ENCODE data around the gene SPACA6. TPM values are rescaled to one million over a fixed set of nuclear protein-coding genes. Genes with fewer than 3 reads are reported as not detected.
"Not testable (repeated sequence)": the region's sequence is repeated elsewhere in the genome, so short reads cannot be mapped to it uniquely, and the experiment has no call there.

SPACA6 gene
- polyA plus RNA-seq, 1 donor: 10.9 TPM

- DNase-seq: no peak
- Histone ChIP-seq H3K4me1 (ENCODE audit: control insufficient read depth, insufficient read depth, low read length) (no peaks in the 10 kb centered on the region), H3K4me3 (ENCODE audit: low read length) (no peak overlapping the region), H3K27ac (ENCODE audit: low read length) (no peak overlapping the region), H3K9me3 (ENCODE audit: control insufficient read depth, low read depth, low read length) (no peaks in the 10 kb centered on the region), H3K27me3 (ENCODE audit: control insufficient read depth, insufficient read depth, low read length) (no peaks in the 10 kb centered on the region), H3K36me3 (ENCODE audit: control insufficient read depth, insufficient read depth, low read length) (no peaks in the 10 kb centered on the region)
- 81% methylated on average over 2 of the region's 10 CpGs for WGBS (ENCODE audit: insufficient coverage, low lambda C conversion rate)
Measured at GRCh38 chr19:51735759-51736449, 42.8 kb downstream of the SPACA6 start.

DNA sequence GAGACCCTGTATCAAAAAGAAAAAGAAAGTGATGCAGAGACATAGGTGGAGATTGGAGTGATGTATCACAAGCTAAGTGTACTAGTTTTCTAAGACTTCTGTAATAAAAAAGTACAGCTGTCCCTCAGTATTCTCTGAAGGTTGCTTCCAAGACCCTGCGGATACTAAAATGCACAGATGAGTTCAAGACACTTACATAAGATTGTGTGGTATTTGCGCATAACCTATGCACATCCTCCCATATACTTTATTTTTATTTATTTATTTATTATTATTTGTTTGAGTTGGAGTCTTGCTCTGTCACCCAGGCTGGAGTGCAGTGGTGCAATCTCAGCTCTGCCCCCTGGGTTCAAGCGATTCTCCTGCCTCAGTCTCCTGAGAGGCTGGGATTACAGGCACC, 44.3 kb downstream of the SPACA6 start:
- 100% methylated on average over 1 of the region's 3 CpGs for WGBS (ENCODE audit: insufficient coverage, low lambda C conversion rate)
- Histone ChIP-seq H3K9me3 (ENCODE audit: control insufficient read depth, low read depth, low read length) (no peaks in the 10 kb centered on the region), H3K27ac (ENCODE audit: low read length) (no peak overlapping the region), H3K36me3 (ENCODE audit: control insufficient read depth, insufficient read depth, low read length) (no peaks in the 10 kb centered on the region), H3K4me1 (ENCODE audit: control insufficient read depth, insufficient read depth, low read length) (no peaks in the 10 kb centered on the region), H3K27me3 (ENCODE audit: control insufficient read depth, insufficient read depth, low read length) (no peaks in the 10 kb centered on the region), H3K4me3 (ENCODE audit: low read length) (no peak overlapping the region)
- no peak for DNase-seq

- Histone ChIP-seq H3K36me3 (ENCODE audit: control insufficient read depth, insufficient read depth, low read length) (no peaks in the 10 kb centered on the region), H3K4me3 (ENCODE audit: low read length) (no peak overlapping the region), H3K27ac (ENCODE audit: low read length) (no peak overlapping the region), H3K9me3 (ENCODE audit: control insufficient read depth, low read depth, low read length) (no peaks in the 10 kb centered on the region), H3K4me1 (ENCODE audit: control insufficient read depth, insufficient read depth, low read length) (no peaks in the 10 kb centered on the region), H3K27me3 (ENCODE audit: control insufficient read depth, insufficient read depth, low read length) (no peaks in the 10 kb centered on the region)
- WGBS (ENCODE audit: insufficient coverage, low lambda C conversion rate): 78% methylated on average over 2 of the region's 2 CpGs
- DNase-seq: no peak
Measured at GRCh38 chr19:51737924-51738323, 44.8 kb downstream of the SPACA6 start.

GRCh38 chr19:51738523-51738922, 45.4 kb downstream of the SPACA6 start:
- no CpG with 5 or more reads among the region's 10 CpGs for WGBS (ENCODE audit: insufficient coverage, low lambda C conversion rate)
- not testable (repeated sequence) for H3K9me3 ChIP-seq (ENCODE audit: control insufficient read depth, low read depth, low read length); H3K4me3 ChIP-seq (ENCODE audit: low read length); H3K4me1 ChIP-seq (ENCODE audit: control insufficient read depth, insufficient read depth, low read length); H3K27me3 ChIP-seq (ENCODE audit: control insufficient read depth, insufficient read depth, low read length); DNase-seq; H3K27ac ChIP-seq (ENCODE audit: low read length); H3K36me3 ChIP-seq (ENCODE audit: control insufficient read depth, insufficient read depth, low read length)

GRCh38 chr19:51739466-51740213, 46.5 kb downstream of the SPACA6 start:
- Histone ChIP-seq H3K27ac (ENCODE audit: low read length) (no peak overlapping the region), H3K27me3 (ENCODE audit: control insufficient read depth, insufficient read depth, low read length) (no peaks in the 10 kb centered on the region), H3K4me3 (ENCODE audit: low read length) (no peak overlapping the region), H3K4me1 (ENCODE audit: control insufficient read depth, insufficient read depth, low read length) (no peaks in the 10 kb centered on the region), H3K36me3 (ENCODE audit: control insufficient read depth, insufficient read depth, low read length) (no peaks in the 10 kb centered on the region), H3K9me3 (ENCODE audit: control insufficient read depth, low read depth, low read length) (no peaks in the 10 kb centered on the region)
- WGBS (ENCODE audit: insufficient coverage, low lambda C conversion rate): 79% methylated on average over 4 of the region's 13 CpGs
- no peak for DNase-seq

- Histone ChIP-seq H3K4me1 (ENCODE audit: control insufficient read depth, insufficient read depth, low read length) (no peaks in the 10 kb centered on the region), H3K9me3 (ENCODE audit: control insufficient read depth, low read depth, low read length) (no peaks in the 10 kb centered on the region), H3K27me3 (ENCODE audit: control insufficient read depth, insufficient read depth, low read length) (no peaks in the 10 kb centered on the region), H3K36me3 (ENCODE audit: control insufficient read depth, insufficient read depth, low read length) (no peaks in the 10 kb centered on the region), H3K4me3 (ENCODE audit: low read length) (no peak overlapping the region), H3K27ac (ENCODE audit: low read length) (no peak overlapping the region)
- DNase-seq: no peak
- 60% methylated on average over 1 of the region's 5 CpGs for WGBS (ENCODE audit: insufficient coverage, low lambda C conversion rate)
Measured at GRCh38 chr19:51740356-51740755, 47.2 kb downstream of the SPACA6 start.

GRCh38 chr19:51742789-51743188, 49.7 kb downstream of the SPACA6 start:
- Histone ChIP-seq H3K4me3 (ENCODE audit: low read length) (no peak overlapping the region), H3K27me3 (ENCODE audit: control insufficient read depth, insufficient read depth, low read length) (no peaks in the 10 kb centered on the region), H3K9me3 (ENCODE audit: control insufficient read depth, low read depth, low read length) (no peaks in the 10 kb centered on the region), H3K36me3 (ENCODE audit: control insufficient read depth, insufficient read depth, low read length) (no peaks in the 10 kb centered on the region), H3K4me1 (ENCODE audit: control insufficient read depth, insufficient read depth, low read length) (no peaks in the 10 kb centered on the region), H3K27ac (ENCODE audit: low read length) (no peak overlapping the region)
- 63% methylated on average over 2 of the region's 6 CpGs for WGBS (ENCODE audit: insufficient coverage, low lambda C conversion rate)
- no peak for DNase-seq

- 80% methylated on average over 1 of the region's 3 CpGs for WGBS (ENCODE audit: insufficient coverage, low lambda C conversion rate)
- Histone ChIP-seq H3K4me1 (ENCODE audit: control insufficient read depth, insufficient read depth, low read length) (no peaks in the 10 kb centered on the region), H3K36me3 (ENCODE audit: control insufficient read depth, insufficient read depth, low read length) (no peaks in the 10 kb centered on the region), H3K27me3 (ENCODE audit: control insufficient read depth, insufficient read depth, low read length) (no peaks in the 10 kb centered on the region), H3K4me3 (ENCODE audit: low read length) (no peak overlapping the region), H3K27ac (ENCODE audit: low read length) (no peak overlapping the region), H3K9me3 (ENCODE audit: control insufficient read depth, low read depth, low read length) (no peaks in the 10 kb centered on the region)
- no peak for DNase-seq
Measured at GRCh38 chr19:51743405-51743804, 50.3 kb downstream of the SPACA6 start.

GRCh38 chr19:51746731-51747130, 53.6 kb downstream of the SPACA6 start:
- Histone ChIP-seq H3K4me3 (ENCODE audit: low read length) (no peak overlapping the region), H3K27ac (ENCODE audit: low read length) (no peak overlapping the region), H3K36me3 (ENCODE audit: control insufficient read depth, insufficient read depth, low read length) (no peaks in the 10 kb centered on the region)

GRCh38 chr19:51749979-51750378, 56.8 kb downstream of the SPACA6 start:
- DNase-seq: no peak
- Histone ChIP-seq H3K4me1 (ENCODE audit: control insufficient read depth, insufficient read depth, low read length) (no peaks in the 10 kb centered on the region), H3K9me3 (ENCODE audit: control insufficient read depth, low read depth, low read length) (no peaks in the 10 kb centered on the region), H3K36me3 (ENCODE audit: control insufficient read depth, insufficient read depth, low read length) (no peaks in the 10 kb centered on the region), H3K27ac (ENCODE audit: low read length) (no peak overlapping the region), H3K27me3 (ENCODE audit: control insufficient read depth, insufficient read depth, low read length) (no peaks in the 10 kb centered on the region), H3K4me3 (ENCODE audit: low read length) (no peak overlapping the region)
- no CpG with 5 or more reads among the region's 4 CpGs for WGBS (ENCODE audit: insufficient coverage, low lambda C conversion rate)

More at GRCh38 chr19:51746731-51747130, 53.6 kb downstream of the SPACA6 start:
- H3K27me3 ChIP-seq (ENCODE audit: control insufficient read depth, insufficient read depth, low read length): no peaks in the 10 kb centered on the region
- no peaks in the 10 kb centered on the region for H3K4me1 ChIP-seq (ENCODE audit: control insufficient read depth, insufficient read depth, low read length)
- no peaks in the 10 kb centered on the region for H3K9me3 ChIP-seq (ENCODE audit: control insufficient read depth, low read depth, low read length)
- 75% methylated on average over 2 of the region's 7 CpGs for WGBS (ENCODE audit: insufficient coverage, low lambda C conversion rate)
- no peak for DNase-seq
